CD4-positive, alpha-beta T cell (primary cell): ENCODE results near the gene LYST. TPM values are rescaled to one million over a fixed set of nuclear protein-coding genes. Genes with fewer than 3 reads are reported as not detected.

ENCODE experiments used
- ATAC-seq: fragments of 200-7000 bp; cut with Tn5 transposase; one replicate; pipeline ENCODE4 v1.10.0; 2022; ENCODE audit warnings: mild to moderate bottlenecking; ENCODE audit not compliant: poor library complexity
- CTCF ChIA-PET: fragments of 350-600 bp; sonication (Branson Sonifier 250); formaldehyde crosslinking; loops from one replicate; lab custom pipeline; 2021; ENCODE audit warnings: antibody characterized with exemption, inconsistent platforms; lab: Charles Lee
- POLR2A ChIA-PET: fragments of 350-600 bp; sonication (Branson Sonifier 250); formaldehyde crosslinking; loops from one replicate; lab custom pipeline; 2021; ENCODE audit warnings: antibody characterized with exemption, inconsistent platforms; lab: Charles Lee
- DNase-seq, 14 experiments: peaks; one replicate each; pipeline ENCODE4 v3.0.0-alpha.2; 2013 to 2020; ENCODE audit warnings: mixed read lengths in 2 of 14
- H3K27ac ChIP-seq, 2 donors: one replicate each; pipeline versions ENCODE4 v1.5.1 to v1.7.0; 2013; ENCODE audit warnings: low read length in 2 of 2, low read depth in 1 of 2, mild to moderate bottlenecking in 1 of 2
- H3K27me3 ChIP-seq, 2 experiments: 1 replicate in 1 of 2; 2 replicates in 1 of 2; pipeline versions ENCODE4 v1.6.1 to v1.7.0; 2013; ENCODE audit warnings: low read length in 2 of 2, control low read depth in 1 of 2, mild to moderate bottlenecking in 1 of 2, moderate library complexity in 1 of 2; ENCODE audit not compliant: insufficient read depth in 2 of 2, control insufficient read depth in 1 of 2
- H3K36me3 ChIP-seq: one replicate; pipeline ENCODE4 v1.6.1; 2013; ENCODE audit warnings: low read length, control low read depth; ENCODE audit not compliant: insufficient read depth
- H3K4me1 ChIP-seq: one replicate; pipeline ENCODE4 v1.6.1; 2013; ENCODE audit warnings: low read length, control low read depth; ENCODE audit not compliant: insufficient read depth
- H3K4me3 ChIP-seq: one replicate; pipeline ENCODE4 v1.5.1; 2013; ENCODE audit warnings: mild to moderate bottlenecking, low read length, moderate library complexity
- H3K9me3 ChIP-seq, 2 experiments: 1 replicate in 1 of 2; 2 replicates in 1 of 2; pipeline versions ENCODE4 v1.6.1 to v1.7.0; 2013; ENCODE audit warnings: low read length in 2 of 2, mild to moderate bottlenecking in 2 of 2, control low read depth in 1 of 2, moderate library complexity in 1 of 2; ENCODE audit not compliant: control insufficient read depth in 1 of 2, insufficient read depth in 1 of 2
- H3K27ac Mint-ChIP-seq: one replicate; pipeline ENCODE4 v1.8.0; 2020; ENCODE audit warnings: mixed read lengths
- H3K27me3 Mint-ChIP-seq: one replicate; pipeline ENCODE4 v1.8.0; 2021; ENCODE audit warnings: mixed read lengths
- H3K36me3 Mint-ChIP-seq: one replicate; pipeline ENCODE4 v1.8.0; 2021; ENCODE audit warnings: low read depth, mixed read lengths
- H3K4me1 Mint-ChIP-seq: one replicate; pipeline ENCODE4 v1.8.0; 2021; ENCODE audit warnings: low read depth, mixed read lengths
- H3K4me3 Mint-ChIP-seq: one replicate; pipeline ENCODE4 v1.8.0; 2020; ENCODE audit warnings: mild to moderate bottlenecking, mixed read lengths
- H3K9me3 Mint-ChIP-seq: one replicate; pipeline ENCODE4 v1.8.0; 2020; ENCODE audit warnings: mixed read lengths
- CTCF ChIP-seq: fragments of 200-600 bp; IDR thresholded peaks from one replicate; pipeline ENCODE4 v1.8.0; 2022; ENCODE audit warnings: antibody characterized with exemption, mild to moderate bottlenecking
- intact Hi-C, 2 experiments: fragments of 100-400 bp; cut with DNase I in 1 of 2; cut with micrococcal nuclease in 1 of 2; formaldehyde crosslinking; loops; one replicate each; pipeline versions ENCODE4 v1.15.1 to v1.9.0; 2023 to 2025; cut with DNase I, micrococcal nuclease
- total RNA-seq, 174 experiments: library from RNA in 2 of 174; stranded (reverse) in 2 of 174; gene quantifications; one replicate each; pipeline ENCODE4 v1.2.3 and lab custom pipeline; 2021 to 2026

The LYST gene
- total RNA-seq, 2 experiments from 2014 or later, result 24.9 to 26.8 TPM

GRCh38 chr1:235781807-235782206 is 84.9 kb downstream of the LYST start:
- POLR2A ChIA-PET, result no interaction called here
- Mint-ChIP-seq H3K4me3 (no peak overlapping the region), H3K9me3 (no peaks in the 10 kb centered on the region), H3K27ac (no peak overlapping the region), H3K27me3 (no peaks in the 10 kb centered on the region), H3K4me1 (no peaks in the 10 kb centered on the region), H3K36me3 (peaks cover 26% of the 10 kb centered on the region)
- no peaks in the 10 kb centered on the region for H3K27me3 ChIP-seq
- intact Hi-C loops, result loop anchor here in 1 of 2 experiments (2.0 to 5.0 kb wide), 2 partner anchors 189 to 690 kb away; no protein-coding TSS in a partner anchor
- CTCF ChIA-PET, result interaction anchor here (0.6 kb wide), 1 partner anchor 95 kb away, joined by 3 read pairs; no protein-coding TSS in a partner anchor
- no peak for TF ChIP-seq CTCF
- peaks cover 10% of the 10 kb centered on the region for H3K36me3 ChIP-seq
- H3K4me3 ChIP-seq, result no peak overlapping the region
- H3K4me1 ChIP-seq, result no peaks in the 10 kb centered on the region
- H3K27ac ChIP-seq, result no peak overlapping the region
- H3K9me3 ChIP-seq, result no peaks in the 10 kb centered on the region
- ATAC-seq, result no peak
- DNase-seq, result no peak

- no peak for TF ChIP-seq CTCF
- Mint-ChIP-seq H3K36me3 (peaks cover 27% of the 10 kb centered on the region), H3K4me1 (no peaks in the 10 kb centered on the region), H3K9me3 (no peaks in the 10 kb centered on the region), H3K27ac (no peak overlapping the region), H3K27me3 (no peaks in the 10 kb centered on the region), H3K4me3 (no peak overlapping the region)
- no peak overlapping the region for H3K4me3 ChIP-seq
- no peaks in the 10 kb centered on the region for H3K9me3 ChIP-seq
- ATAC-seq (no peak), DNase-seq (no peak)
- intact Hi-C loops, result loop anchor here in 1 of 2 experiments (5.0 kb wide), 1 partner anchor 687 kb away; no protein-coding TSS in a partner anchor
- ChIA-PET CTCF (no interaction called here), POLR2A (interaction anchor here (0.7 kb wide), 1 partner anchor 20 kb away, joined by 3 read pairs; no protein-coding TSS in a partner anchor)
- H3K27me3 ChIP-seq, result no peaks in the 10 kb centered on the region
- no peaks in the 10 kb centered on the region for H3K4me1 ChIP-seq
- H3K27ac ChIP-seq, result no peak overlapping the region
- H3K36me3 ChIP-seq, result peaks cover 11% of the 10 kb centered on the region
These were observed 86.9 kb downstream of the LYST start for GRCh38 chr1:235779770-235780169.

GRCh38 chr1:235776396-235776795 is 90.3 kb downstream of the LYST start:
- ATAC-seq (no peak), DNase-seq (no peak)
- H3K27me3 Mint-ChIP-seq, result no peaks in the 10 kb centered on the region
- H3K4me1 Mint-ChIP-seq, result no peaks in the 10 kb centered on the region
- Histone ChIP-seq H3K9me3 (no peaks in the 10 kb centered on the region), H3K4me1 (no peaks in the 10 kb centered on the region), H3K4me3 (no peak overlapping the region), H3K36me3 (peaks cover 15% of the 10 kb centered on the region), H3K27ac (no peak overlapping the region), H3K27me3 (no peaks in the 10 kb centered on the region)
- POLR2A ChIA-PET, result no interaction called here
- no peaks in the 10 kb centered on the region for H3K9me3 Mint-ChIP-seq
- CTCF ChIA-PET, result no interaction called here
- no peak for TF ChIP-seq CTCF
- H3K36me3 Mint-ChIP-seq, result peaks cover 43% of the 10 kb centered on the region
- no peak overlapping the region for H3K4me3 Mint-ChIP-seq
- no peak overlapping the region for H3K27ac Mint-ChIP-seq
- intact Hi-C loops, result no loop called here
